GM12873 (cell line): ENCODE results near the gene CACNG4.

ENCODE experiments used
- TF ChIP-seq, protein P1 (sequence below): IDR thresholded peaks from 2 replicates; pipeline ENCODE4 v1.5.1; 2012; ENCODE audit warnings: low read depth, mild to moderate bottlenecking, moderate library complexity, low read length, control low read depth; ENCODE audit not compliant: insufficient read depth; ENCODE audit errors: missing control alignments

CACNG4 gene

DNA sequence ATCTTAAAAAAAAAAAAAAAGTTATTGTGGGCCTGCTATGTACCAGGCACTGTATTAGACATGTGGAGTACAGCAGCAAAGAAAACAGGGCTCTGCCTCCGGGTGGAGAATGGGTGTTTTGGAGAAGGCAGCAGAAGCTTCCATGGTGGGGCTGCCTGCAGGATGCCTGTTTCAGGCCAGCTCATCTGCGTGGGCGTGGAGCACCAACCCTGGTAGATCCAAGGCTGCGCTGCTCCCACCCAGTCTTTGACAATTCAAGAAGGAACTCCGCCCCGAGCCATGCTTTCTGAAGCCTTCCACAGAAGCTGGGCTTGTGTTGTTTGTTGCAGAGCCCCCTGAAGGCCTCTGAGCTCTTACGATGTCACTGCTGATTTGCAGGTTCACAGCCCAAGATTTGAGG is 56.7 kb downstream of the CACNG4 start:
- TF ChIP-seq, protein P1, sequence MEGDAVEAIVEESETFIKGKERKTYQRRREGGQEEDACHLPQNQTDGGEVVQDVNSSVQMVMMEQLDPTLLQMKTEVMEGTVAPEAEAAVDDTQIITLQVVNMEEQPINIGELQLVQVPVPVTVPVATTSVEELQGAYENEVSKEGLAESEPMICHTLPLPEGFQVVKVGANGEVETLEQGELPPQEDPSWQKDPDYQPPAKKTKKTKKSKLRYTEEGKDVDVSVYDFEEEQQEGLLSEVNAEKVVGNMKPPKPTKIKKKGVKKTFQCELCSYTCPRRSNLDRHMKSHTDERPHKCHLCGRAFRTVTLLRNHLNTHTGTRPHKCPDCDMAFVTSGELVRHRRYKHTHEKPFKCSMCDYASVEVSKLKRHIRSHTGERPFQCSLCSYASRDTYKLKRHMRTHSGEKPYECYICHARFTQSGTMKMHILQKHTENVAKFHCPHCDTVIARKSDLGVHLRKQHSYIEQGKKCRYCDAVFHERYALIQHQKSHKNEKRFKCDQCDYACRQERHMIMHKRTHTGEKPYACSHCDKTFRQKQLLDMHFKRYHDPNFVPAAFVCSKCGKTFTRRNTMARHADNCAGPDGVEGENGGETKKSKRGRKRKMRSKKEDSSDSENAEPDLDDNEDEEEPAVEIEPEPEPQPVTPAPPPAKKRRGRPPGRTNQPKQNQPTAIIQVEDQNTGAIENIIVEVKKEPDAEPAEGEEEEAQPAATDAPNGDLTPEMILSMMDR, result no peak

DNA sequence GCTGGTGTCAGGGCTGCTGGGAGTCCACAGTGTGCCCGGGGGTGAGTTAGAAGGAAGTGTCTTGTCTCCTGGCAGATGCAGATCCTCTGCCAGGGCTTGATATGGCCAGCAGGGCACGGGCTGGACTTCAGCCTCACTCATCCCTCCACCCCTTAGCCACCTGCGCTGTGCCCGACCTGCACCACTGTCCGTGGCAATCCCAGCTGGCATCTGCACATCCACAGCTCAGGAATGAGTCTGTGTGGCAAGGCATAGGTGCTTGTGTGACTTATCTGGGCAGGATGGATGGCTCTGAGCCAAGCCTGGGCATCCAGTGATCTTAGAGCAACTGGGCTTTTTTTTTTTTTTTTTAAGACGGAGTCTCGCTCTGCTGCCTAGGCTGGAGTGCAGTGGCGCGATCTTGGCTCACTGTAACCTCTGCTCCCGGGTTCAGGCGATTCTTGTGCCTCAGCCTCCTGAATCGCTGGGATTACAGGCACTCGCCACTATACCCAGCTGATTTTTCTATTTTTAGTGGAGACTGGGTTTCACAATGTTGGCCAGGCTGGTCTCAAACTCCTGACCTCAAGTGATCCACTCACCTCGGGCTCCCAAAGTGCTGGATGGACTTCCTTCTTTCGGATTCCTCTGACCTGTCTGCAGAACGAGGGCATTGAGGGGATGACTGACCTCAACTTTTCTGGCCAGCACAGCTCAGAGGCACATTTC is 57.4 kb downstream of the CACNG4 start:
- TF ChIP-seq, protein P1, result no peak

DNA sequence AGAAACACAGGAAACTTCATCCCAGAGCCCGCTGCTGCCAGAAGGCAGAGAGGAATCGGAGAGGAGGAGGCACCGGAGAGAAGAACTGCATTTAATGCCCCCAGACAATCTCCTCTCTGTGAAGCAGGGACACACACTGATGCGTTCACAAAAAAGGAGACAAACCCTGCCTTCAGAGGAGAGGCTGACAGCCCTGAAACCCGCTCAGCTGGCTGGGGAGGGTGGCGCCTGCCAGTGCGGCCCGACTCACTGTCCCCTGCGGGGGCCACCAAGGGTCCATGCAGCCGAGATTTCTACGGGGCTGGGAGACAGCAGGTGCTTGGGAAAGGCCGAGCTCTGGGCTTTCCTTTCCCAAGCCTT is 57.9 kb downstream of the CACNG4 start:
- TF ChIP-seq, protein P1, result no peak

DNA sequence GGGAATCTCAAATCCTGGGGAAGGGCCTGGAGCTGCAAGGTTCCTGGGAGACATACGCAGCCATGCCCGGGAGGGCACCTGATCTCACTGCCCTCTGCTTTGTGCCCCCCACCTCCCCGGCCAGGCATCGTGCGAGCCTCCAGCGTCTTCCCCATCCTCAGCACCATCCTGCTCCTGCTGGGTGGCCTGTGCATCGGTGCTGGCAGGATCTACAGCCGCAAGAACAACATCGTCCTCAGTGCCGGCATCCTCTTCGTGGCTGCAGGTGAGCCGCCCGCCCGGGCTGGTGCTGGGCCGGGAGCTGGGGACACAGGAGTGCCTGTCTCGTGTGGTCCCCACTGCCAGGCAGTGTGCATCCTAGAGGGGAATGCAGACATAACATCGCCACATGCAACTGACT is 60.2 kb downstream of the CACNG4 start:
- TF ChIP-seq, protein P1, result no peak

DNA sequence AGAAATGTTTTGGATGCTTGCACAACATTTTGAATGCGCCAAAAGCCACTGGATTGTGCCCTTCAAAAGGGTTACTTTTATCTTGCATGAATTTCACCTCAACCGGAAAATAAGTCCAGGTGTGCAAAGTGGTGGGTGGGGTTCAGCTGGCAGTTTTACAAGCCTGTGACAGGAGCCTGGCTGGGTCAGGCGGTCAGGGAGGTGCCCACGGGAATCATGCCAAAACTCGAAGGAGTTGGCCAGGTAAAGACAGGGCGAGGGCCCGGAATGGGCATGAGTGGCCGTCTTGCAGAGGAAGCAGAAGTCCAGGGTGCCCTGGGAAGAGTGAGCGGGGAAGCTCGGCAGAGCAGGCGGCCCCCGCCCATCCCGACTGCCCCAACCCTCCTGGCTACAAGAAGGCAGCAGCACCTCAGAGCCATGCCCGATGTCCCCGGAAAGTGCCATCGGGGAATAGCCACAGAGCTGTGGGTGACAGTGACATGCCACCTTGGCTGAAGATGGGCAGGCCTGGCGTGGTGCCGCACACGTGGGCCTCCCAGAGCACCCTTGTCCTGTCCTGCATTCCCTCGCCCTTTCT is 60.8 kb downstream of the CACNG4 start:
- TF ChIP-seq, protein P1, result no peak

DNA sequence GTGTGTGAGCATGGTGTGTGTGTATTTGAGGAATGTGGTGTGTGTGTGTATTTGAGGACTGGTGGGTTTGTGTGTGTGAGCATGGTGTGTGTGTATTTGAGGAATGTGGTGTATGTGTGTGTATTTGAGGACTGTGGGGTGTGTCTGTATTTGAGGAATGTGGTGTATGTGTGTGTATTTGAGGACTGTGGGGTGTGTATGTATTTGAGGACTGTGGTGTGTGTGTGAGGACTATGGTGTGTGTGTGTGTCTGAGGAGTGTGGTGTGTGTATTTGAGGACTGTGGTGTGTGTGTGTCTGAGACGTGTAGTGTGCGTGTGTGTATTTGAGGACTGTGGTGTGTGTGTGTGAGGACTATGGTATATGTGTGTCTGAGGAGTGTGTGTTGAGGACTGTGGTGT is 61.8 kb downstream of the CACNG4 start:
- TF ChIP-seq, protein P1, result no peak

DNA sequence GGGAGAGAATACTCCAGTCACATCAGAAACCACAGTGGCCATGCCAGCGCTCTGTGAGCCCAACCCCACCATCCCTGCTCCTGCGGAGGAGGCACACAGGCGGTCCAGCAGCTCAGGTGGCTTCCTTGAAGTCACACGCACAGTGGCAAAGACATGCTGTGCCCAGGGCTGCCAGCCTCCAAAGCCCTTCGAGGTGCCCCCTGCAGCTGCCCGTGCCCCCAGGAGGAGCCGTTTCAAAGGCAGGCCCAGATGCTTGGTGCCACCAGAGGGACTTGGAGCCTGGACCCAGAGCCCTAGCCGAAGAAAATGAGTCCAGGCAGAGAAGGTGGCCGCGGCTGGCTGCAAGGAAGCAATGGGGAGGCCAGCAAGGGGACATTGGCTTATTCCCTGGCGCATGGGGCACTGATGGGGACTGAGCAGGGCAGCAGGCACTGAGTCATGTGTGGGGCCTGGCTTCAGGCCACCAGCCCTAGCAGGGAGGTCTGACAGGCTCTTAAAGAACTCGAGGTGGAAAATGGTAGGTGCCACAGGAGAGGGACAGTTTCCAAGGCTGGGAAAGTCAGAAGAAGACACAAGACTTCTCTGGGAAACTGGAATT is 62.6 kb downstream of the CACNG4 start:
- TF ChIP-seq, protein P1, result no peak
